ENCODE measurements around the gene ACTR3.
"Not testable (repeated sequence)": the region's sequence is repeated elsewhere in the genome, so short reads cannot be mapped to it uniquely, and the experiment has no call there.

Gene ACTR3

DNA sequence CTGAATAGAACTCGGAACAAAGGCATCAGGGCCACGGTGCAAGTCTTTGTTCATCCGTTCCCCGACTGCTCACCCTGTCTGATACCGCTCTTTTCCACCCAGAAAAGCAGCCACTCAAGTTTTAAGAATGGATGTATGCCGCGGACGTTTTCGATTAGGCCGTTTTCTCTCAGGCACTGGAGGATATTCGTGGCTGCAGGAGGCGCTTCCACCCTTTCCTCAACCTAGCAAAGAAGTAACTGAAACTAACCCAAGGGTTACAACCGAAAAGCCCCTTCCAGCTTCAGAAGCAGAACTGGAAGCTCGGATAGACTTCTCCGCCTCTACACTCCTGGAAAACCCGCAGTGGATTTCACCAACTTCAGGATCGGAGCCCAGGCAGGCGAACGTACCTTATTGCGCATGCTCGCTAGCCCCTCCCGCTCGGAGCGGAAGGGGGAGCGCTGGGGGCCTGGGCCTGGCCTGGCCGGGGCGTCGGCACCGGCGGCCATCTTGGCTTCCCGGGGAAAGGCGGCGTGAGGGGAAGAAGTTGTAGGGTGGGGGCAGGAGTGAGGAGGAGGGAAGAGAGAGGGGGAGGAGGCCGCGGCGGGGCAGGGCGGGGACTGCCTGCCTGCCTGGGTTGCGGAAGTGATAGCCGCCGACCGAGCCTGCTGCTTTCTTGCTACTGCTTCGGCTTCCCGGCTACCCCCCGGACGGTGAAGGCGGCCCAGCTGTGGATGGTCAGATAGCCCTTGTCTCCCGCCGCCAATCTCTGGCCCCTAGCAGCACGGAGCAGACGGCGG lies at the start of gene ACTR3:
ACTR3 (plus strand) TSS at position 619 of the 782 bp plus-strand sequence. CDS start 191 bp downstream, outside the sequence.
- intact Hi-C loops (cut with DNase I), result loop anchor here (2.0 to 10.0 kb wide), 2 partner anchors 75 to 133 kb away; partner anchors contain the start of gene SLC35F5
- DNase-seq, result peak; percentile 91 to 99 (median 94)

DNA sequence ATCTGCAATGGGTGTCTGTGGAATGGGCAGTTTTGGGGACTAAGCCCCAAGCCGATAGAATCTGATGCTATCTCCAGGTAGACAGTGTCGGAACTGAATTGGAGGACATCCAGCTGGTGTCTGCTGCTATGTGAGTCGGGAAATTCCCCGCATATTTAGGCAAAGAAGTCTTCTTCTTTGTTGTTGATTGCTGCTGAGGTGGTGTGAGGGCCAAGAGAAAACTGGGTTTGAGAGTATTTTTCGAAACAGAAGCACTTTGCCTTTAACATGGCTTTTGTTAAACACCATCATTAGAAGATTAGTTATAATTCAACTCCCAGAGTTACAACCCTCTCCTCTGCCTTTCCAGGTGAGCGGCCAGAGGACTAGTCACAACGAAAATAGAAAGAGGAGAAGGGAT lies 49.4 kb upstream of the ACTR3 start:
- no peak for DNase-seq
- intact Hi-C loops (cut with DNase I), result no loop called here

DNA sequence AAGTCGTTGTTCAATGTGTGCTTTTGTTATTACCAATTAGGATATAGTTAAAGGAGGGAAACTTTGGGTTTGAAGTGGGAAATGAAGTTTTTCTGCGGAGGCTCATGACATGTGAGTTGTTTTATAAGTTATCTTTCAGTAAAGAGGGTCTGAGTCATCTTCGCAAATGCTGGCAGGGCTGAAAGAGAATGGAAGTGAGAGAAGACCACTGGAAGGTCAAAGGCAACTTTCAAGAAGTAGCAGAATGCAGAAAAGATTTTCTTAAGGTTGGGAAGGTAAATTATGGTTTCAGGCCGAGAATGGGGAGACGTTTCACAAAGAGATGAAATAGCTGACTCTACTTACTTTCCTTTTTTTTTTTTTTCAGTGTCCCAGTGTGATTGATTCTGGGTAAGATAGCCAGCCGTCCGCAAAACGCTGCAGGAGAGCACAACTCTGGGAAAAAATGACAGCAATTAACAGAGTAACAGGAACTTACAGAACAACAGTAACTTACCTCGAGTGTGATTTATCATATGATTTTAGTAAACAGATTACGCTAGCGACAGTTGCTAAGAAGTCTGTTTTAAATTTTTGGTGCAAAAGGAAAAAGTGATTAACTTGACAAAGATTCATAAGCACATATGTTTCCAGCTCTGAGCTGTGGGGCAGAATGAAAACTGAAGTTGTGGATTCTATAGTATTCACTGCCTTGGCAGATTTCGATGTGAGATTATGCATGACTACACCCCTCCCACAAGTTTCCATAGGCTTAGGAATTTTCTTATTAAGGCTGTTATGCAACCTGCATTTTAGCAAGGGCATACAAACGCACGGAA lies 46.8 kb upstream of the ACTR3 start:
- DNase-seq, result no peak
- intact Hi-C loops (cut with DNase I), result no loop called here

DNA sequence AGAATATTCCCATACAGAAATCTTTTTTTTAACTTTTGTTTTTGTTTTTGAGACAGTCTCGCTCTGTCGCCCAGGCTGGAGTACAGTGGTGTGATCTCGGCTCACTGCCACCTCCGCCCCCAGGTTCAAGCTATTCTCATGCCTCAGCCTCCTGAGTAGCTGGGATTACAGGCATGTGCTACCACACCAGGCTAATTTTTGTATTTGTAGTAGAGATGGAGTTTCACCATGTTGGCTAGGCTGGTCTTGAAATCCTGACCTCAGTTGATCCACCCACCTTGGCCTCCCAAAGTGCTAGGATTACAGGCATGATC lies 46.2 kb upstream of the ACTR3 start:
- DNase-seq, result peak in 2 of 10 donors; percentile 18 to 65
- intact Hi-C loops (cut with DNase I), result not testable (repeated sequence)

DNA sequence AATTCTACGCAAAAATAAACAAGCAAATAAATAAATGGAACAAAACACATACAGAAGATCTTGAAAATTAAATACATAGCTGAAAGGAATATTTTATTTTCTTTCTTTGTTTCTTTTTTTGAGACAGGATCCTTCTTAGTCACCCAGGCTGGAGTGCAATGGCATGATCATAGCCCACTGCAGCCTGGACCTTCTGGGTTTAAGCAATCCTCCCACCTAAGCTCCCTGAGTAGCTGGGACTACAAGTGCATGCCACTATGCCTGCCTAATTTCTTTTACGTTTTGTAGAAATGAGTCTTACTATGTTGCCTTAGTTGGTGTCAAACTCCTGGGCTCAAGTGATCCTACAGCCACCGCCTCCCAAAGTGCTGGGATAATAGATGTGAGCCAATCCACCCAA lies 44.6 kb upstream of the ACTR3 start:
- no peak for DNase-seq
- intact Hi-C loops (cut with DNase I), result no loop called here

DNA sequence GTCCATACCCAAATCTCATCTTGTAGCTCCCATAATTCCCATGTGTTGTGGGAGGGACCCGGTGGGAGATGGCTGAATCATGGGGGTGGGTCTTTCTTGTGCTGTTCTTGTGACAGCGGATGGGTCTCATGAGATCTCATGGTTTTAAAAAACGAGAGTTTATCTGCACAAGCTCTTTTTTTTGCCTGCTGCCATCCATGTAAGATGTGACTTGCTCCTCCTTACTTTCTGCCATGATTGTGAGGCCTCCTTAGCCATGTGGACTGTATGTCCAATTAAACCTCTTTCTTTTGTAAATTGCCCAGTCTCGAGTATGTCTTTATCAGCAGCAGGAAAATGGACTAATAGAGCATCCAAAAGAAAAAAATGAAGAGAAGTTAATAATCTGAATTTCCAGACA lies 44.1 kb upstream of the ACTR3 start:
- intact Hi-C loops (cut with DNase I); DNase-seq: not testable (repeated sequence)

DNA sequence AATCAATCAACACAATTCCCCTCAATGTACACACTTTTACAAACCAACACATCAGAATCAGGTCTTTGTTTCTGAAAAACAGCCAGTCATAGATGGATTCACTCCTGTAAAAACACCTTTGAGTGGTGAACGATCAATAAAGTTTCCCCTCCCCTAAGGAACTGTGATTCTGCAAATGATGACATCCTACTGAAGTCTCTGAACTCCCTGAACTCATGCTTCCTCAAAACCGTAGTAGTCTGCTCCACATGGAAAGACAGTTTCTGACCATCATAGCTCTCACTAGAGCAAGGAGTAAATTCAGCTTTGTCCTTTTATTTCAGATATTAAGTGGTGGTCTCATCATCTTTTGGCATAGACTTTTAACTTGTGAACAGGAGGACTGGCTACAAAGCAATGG lies 43.5 kb upstream of the ACTR3 start:
- DNase-seq, result no peak
- intact Hi-C loops (cut with DNase I), result no loop called here

DNA sequence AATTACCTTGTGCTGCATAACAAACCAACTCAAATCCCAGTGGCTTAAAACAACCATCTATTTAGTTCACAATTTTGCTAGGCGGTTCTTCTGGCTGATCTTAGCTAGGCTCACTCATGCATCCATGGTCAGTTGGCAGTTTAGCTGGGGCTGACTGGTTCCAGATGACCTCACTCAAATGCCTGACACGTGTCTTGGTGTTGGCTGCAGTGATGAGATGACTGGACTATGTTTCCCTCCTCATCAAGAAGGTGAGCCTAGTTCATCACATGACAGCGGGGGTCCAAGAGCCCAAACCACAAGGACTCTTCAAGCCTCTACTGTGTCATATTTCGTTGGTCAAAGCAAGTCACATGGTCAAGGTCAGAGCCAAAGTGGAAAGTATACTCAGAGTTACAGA lies 42.7 kb upstream of the ACTR3 start:
- intact Hi-C loops (cut with DNase I), result no loop called here
- no peak for DNase-seq

DNA sequence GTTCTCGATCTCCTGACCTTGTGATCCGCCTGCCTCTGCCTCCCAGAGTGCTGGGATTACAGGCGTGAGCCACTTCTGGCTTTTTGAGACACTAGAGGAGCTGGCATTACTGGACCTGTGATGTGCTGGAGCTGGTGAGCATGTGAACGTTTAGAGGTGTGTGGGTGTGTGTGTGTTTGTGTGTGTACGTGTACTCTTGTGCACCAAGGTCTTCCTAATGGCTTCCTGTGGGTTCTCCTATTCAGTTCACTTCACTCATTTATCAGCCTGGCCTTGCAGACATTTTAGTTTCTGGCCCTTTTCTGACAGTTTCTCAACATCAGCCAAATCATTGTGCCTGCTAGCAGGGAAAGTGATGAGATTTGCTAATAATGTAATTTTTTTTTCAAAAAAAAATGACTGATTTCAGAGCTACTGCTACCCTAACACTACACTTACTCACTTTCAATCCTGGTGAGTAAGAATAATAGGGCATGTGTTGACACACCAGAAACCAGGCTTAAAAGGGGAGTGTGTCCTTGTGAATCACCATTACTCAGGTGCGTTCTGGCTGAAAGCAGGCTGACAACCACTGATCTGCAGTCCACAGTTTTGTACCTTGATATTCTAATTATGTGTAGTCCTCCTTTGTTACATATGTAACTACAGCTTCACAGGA lies 41.0 kb upstream of the ACTR3 start:
- intact Hi-C loops (cut with DNase I), result no loop called here

DNA sequence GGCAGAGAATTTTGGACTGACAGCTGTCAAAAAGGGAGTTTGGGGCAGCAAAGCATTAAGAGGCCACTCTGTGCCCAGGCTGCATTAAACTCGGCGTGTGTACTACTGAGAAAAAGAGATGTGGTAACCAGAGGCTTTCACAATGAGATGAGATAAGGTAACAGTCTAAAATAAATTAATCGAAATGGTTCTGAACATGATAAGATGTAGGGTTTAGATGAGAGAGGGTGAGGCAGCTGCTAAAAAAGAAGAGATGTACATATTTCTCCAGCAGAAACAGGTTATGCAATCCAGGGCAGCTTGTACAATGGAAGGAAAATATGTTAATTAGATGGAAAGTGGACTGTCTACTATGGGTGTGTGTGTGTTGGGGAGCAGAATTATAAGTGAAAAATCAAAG lies 39.2 kb upstream of the ACTR3 start:
- no peak for DNase-seq
- intact Hi-C loops (cut with DNase I), result no loop called here

More for the DNA sequence above, 41.0 kb upstream of the ACTR3 start:
- no peak for DNase-seq

DNA sequence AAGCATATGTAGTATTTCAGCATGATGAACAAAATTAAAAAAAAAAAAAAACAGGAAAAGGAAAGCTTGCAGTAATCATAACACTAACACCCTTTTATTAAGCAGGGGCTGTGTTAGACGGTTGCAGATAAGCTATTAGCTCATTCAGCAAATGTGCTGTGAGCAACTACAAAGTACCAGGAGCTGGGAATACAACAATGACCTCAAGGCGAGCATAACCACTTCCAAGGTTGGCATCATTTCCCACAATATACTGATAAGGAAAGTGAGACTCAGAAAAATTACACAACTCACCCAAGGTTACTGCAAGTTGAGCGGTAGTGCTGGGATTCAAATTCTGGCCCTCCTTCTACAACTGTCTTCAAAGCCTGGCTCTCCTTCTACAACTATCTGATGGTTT lies 38.2 kb upstream of the ACTR3 start:
- DNase-seq, result no peak
- intact Hi-C loops (cut with DNase I), result no loop called here

DNA sequence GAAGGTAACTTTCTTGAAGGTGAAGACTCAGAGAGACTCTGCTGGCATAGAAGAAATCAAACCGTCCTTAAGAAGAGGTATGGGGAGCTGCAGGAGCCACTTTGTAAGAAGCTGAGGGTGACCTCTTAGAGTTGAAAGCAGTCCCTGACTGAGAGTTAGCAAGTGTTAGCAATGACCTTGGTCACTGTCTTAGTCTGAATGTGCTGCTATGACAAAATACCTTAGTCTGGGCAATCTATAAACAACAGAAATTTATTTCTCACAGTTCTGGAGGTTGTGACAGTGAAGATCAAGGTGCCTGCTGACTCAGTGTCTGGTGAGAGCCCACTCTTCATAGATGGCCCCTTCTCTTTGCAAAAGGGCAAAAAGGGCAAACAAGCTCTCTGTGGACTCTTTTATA lies 35.7 kb upstream of the ACTR3 start:
- intact Hi-C loops (cut with DNase I), result no loop called here
- no peak for DNase-seq

DNA sequence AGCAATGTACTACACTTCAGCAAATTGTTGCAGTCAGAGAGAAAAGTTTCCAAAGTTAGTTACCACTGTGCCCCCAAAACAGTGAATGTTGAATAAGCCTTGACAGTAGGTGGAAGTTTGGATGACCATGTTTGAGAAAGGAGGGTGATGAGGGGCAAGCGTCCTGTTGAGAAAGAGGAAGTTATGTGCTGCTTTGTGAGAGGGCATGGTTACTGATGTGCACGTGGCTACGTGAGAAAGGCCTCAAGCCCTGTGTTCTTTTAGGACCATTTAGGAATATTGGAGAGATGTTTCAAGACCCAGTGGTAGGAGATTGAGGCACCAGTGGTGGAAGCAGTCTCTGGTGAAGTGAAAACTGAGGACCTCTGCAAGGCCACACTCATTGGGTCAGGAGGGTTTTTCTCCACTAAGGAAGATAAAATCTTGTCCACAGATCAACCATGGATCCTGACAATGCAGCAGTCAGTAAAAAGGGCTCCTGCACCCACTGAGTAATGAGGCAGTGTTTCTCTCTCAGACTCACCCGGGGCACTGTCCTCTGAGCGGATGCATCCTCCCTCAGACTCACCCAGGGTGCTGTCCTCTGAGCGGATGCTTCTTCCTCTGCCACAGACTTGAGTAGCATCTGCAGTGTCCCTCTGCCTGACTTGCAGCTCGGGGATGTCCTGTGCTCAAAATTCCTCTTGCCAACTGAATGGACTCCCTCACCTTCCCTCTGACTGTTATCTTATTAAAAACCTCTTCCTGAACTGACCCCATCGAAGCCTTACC lies 34.7 kb upstream of the ACTR3 start:
- DNase-seq, result no peak
- intact Hi-C loops (cut with DNase I), result no loop called here

DNA sequence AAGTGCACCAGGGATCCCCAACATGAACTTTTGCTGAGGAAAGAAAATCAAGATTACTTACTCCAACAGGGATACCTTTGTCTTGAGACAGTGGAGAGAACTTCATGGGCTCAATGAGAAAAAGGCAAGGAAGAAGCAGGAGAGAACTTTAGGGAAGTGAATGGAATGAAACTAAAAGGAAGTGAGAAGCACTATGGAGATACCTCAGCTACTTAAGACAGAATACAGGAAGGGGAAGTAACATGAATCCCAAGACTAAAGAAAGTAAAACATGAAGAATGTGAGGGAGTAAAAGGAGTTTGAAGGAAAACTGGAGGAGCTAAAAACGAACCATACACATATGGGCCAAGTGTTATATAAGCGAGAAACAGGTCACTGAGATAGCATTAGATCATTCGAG lies 32.4 kb upstream of the ACTR3 start:
- intact Hi-C loops (cut with DNase I), result no loop called here
- DNase-seq, result no peak

DNA sequence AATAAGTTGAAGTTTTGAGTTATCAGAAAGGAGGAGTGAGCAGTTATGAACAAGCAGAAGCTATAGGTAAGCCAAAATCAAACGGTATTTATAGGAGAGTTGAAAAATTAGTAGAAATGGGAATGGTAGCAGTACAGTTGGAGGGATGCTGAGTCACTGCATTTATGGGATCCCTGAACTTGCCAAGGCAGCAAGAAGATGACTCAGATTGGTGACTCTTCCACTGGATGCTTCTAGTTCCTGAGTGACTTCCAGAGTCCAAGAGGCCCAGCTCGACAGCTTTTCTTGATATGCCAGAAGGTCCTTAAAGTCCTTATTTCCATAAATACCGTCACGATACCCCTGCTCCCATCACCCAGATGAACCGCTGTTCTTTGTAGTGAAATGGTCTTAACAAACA lies 31.1 kb upstream of the ACTR3 start:
- no peak for DNase-seq
- intact Hi-C loops (cut with DNase I), result no loop called here

DNA sequence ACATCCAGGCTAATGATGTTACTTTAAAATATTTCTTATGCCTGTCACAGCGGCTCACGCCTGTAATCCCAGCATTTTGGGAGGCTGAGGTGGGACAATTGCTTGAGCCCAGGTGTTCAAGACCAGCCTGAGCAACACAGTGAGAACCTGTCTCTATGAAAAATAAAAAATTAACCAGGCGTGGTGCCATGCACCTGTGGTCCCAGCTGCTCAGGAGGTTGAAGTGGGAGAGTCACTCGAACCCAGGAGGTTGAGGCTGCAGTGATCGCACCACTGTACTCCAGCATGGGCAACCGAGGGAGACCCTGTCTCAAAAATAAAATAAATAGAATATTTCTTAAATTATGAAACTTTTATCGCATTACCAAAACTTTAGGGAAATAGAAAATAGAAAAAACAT lies 28.1 kb upstream of the ACTR3 start:
- intact Hi-C loops (cut with DNase I), result no loop called here
- no peak for DNase-seq

DNA sequence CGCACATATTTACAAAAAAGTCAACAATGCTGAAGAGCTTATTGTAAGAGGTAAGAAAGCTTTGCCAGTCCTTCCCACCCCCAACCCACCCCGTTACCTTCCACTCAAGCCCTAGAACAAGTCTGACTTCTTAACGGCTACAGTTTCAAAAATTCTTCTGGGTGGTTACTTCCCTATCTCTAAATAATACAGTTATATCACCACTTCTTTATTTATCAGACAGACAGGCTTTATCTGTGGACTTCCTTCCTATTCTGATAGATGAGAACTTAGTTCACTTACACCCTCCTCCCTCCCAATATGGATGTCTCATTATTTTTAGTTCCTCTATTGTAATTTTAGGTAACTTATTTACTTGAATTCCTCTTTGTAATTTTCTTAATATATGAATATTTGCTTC lies 26.7 kb upstream of the ACTR3 start:
- DNase-seq, result no peak
- intact Hi-C loops (cut with DNase I), result no loop called here

DNA sequence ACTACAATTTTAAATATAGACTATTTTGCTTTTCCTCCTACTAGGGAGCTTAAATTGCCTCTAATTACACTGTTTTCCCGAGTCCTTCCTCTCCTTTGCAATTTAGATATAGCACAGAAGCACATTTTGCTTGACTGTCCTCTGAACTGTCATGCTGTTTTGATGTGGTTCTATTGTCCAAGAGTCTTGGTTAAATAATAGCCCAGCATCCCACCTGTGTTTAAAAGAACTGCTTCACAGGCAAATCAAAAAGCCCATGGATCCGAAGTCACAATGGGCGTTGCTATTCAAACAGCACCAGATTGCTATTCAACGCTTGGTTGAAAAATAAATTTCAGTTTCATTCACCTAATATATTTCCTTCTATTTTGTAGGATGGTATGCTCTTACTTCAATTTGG lies 22.3 kb upstream of the ACTR3 start:
- no peak for DNase-seq
- intact Hi-C loops (cut with DNase I), result no loop called here

DNA sequence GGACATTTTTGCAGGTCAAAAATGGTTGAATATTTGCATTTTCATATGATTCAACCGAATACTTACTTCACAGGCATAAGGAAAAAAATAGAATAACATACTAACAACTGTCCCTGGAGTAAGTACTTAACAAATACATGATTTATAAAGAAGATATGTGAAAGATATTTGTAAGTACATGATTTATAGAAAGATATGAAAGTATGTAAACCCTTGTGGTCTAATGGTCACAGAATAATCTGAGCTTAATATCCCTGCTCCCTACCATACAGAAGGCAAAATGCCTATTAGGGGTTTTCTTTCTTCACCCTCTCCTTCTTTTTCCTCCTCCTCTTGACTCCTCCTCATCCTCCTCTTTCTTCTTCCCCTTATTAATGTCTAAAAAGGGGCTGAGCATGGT lies 20.6 kb upstream of the ACTR3 start:
- intact Hi-C loops (cut with DNase I), result no loop called here
- DNase-seq, result no peak

DNA sequence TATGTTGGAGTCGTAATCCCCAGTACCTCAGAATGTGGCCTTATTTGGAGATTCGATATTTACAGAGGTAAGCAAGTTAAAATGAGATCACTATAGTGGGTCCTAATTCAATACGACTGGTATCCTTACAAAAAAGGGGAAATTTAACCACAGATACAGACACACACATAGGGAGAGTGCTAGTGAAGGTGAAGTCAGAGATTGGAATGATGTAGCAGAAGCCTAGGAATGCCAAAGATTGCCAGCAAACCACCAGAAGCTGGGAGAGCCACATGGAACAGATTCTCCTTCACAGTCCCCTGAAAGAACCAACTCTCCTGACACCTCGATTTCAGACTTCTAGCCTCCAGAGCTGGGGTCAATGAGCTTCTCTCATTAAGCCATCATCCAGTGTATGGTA lies 17.7 kb upstream of the ACTR3 start:
- DNase-seq, result no peak
- intact Hi-C loops (cut with DNase I), result no loop called here

DNA sequence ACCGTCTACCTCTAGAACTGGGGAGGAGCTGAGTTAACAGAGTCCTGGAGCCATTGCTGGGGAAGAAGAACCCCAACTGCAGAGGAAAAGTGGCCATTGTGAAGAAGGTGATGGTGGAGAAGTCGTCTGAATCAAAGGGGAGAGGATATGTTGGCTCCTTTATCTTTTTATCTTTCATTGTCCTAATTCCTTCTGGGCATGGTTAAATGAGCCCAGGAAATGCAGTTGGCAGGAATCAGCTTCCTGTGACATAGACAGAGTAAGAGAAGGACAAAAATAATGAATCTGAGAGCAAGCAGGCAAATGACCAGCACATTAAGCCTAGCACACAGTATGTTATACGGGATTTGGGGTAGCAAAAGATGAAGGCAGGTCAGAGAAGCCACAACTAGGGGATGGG lies 16.0 kb upstream of the ACTR3 start:
- intact Hi-C loops (cut with DNase I), result no loop called here
- no peak for DNase-seq
